GM10266 (cell line): ENCODE data around the gene HCN3.
"Not testable (repeated sequence)": the region's sequence is repeated elsewhere in the genome, so short reads cannot be mapped to it uniquely, and the experiment has no call there.

Experiments
- DNase-seq: peaks from one replicate; pipeline ENCODE4 v3.0.0; 2012; ENCODE audit errors: extremely low spot score
- CTCF ChIP-seq: IDR thresholded peaks from 2 replicates; pipeline ENCODE4 v1.5.1; 2012; ENCODE audit warnings: mild to moderate bottlenecking, low read depth; ENCODE audit not compliant: control insufficient read depth, insufficient read depth; ENCODE audit errors: missing control alignments

HCN3 gene

GRCh38 chr1:155242805-155243358 is 34.4 kb upstream of the HCN3 start:
- TF ChIP-seq CTCF = no peak
- DNase-seq = no peak

GRCh38 chr1:155244368-155245162 is 32.7 kb upstream of the HCN3 start:
- peak; percentile 94 for DNase-seq

GRCh38 chr1:155245163-155245524 is 32.1 kb upstream of the HCN3 start:
- no peak for TF ChIP-seq CTCF

More at GRCh38 chr1:155244368-155245162, 32.7 kb upstream of the HCN3 start:
- peak; percentile 39 for TF ChIP-seq CTCF

GRCh38 chr1:155246796-155247195 is 30.5 kb upstream of the HCN3 start:
- DNase-seq = not testable (repeated sequence)

More at GRCh38 chr1:155245163-155245524, 32.1 kb upstream of the HCN3 start:
- DNase-seq = no peak

- DNase-seq = no peak
- no peak for TF ChIP-seq CTCF
Measured at GRCh38 chr1:155247667-155248553, 29.4 kb upstream of the HCN3 start.

GRCh38 chr1:155250246-155250632 is 27.0 kb upstream of the HCN3 start:
- DNase-seq = peak; percentile 35
- TF ChIP-seq CTCF = no peak

- TF ChIP-seq CTCF = peak; percentile 100
- peak; percentile 97 for DNase-seq
Measured at GRCh38 chr1:155250633-155251449, 26.4 kb upstream of the HCN3 start.
